GM12892 (cell line): Measurements from ENCODE around the gene PSAPL1.

Experiments
- POLR2A ChIP-seq: IDR thresholded peaks from 2 replicates; pipeline ENCODE4 v1.6.1; 2011; ENCODE audit warnings: low read depth, low read length, control low read depth
- POLR2AphosphoS5 ChIP-seq: IDR thresholded peaks from 2 replicates; pipeline ENCODE4 v1.6.1; 2011; ENCODE audit warnings: low read depth, low read length, control low read depth

DNA sequence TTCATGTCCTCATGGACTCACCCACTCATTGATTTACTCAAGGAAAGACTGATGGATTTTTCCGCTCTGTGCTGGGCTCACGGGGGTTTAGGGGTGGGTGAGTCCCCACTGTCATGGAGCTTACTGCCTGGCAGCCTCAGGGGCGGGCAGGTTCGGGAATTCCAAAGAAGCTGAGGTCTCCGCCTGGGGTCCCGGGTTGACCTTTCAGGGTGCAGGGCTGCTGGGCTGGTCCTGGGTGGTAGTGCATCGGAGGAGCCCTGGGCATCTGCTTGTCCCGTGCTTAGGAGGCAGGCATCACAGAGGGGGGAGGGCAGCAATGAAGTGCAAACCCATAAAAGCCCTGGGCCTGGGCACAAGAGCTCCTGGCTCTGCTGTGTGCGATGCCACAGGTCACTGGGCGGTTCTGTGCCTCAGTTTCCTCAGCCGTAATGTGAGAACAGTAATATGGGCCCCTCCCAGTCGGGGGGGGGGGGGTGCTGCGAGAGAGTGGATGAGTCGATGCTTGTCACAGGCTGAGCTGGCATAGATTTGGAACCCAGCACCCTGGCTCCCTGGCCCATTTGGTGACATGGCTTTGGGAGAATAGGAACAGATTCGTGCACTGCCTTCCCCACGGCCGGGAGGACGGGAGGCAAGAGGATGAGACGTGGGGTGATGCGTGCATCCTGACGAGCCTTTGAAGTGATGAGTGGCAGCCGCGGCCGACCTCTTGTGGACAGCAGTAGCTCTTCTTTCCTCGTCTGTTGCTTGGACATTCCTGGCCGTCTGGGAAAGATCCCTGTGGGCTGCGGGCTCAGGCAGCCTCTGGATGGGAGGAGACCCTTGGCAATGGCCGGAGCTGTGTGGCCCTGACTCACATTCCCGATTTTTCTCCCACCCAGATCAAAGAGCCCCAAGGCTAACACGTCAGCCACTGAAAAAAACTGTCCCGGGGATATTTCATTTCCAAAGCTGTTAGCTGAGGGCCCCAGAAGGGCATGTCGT is 42.0 kb downstream of the PSAPL1 start:
- no peak for TF ChIP-seq POLR2A
- no peak for TF ChIP-seq POLR2AphosphoS5
